ENCODE measurements around the gene TCF4. TPM values are rescaled to one million over a fixed set of nuclear protein-coding genes. Genes with fewer than 3 reads are reported as not detected.

Gene TCF4
- total RNA-seq, 1 donor from 2014 or later: 7.2 TPM

- TF ChIP-seq CTCF (conservative IDR thresholded peaks at IDR 0.05; ENCODE audit: low read depth, low read length): no peak
- no peak overlapping the region for H3K4me3 ChIP-seq (ENCODE audit: low read depth, low read length)
- DNase-seq (ENCODE audit: low read depth): no peak
Observed at GRCh38 chr18:55354795-55355194, 233.2 kb downstream of the TCF4 start.

- TF ChIP-seq CTCF (conservative IDR thresholded peaks at IDR 0.05; ENCODE audit: low read depth, low read length): no peak
- DNase-seq (ENCODE audit: low read depth): no peak
- no peak overlapping the region for H3K4me3 ChIP-seq (ENCODE audit: low read depth, low read length)
Observed at GRCh38 chr18:55353806-55354205, 234.2 kb downstream of the TCF4 start.

GRCh38 chr18:55353391-55353790, 234.6 kb downstream of the TCF4 start:
- H3K4me3 ChIP-seq (ENCODE audit: low read depth, low read length): no peak overlapping the region
- DNase-seq (ENCODE audit: low read depth): no peak
- TF ChIP-seq CTCF (conservative IDR thresholded peaks at IDR 0.05; ENCODE audit: low read depth, low read length): no peak

- DNase-seq (ENCODE audit: low read depth): no peak
- TF ChIP-seq CTCF (conservative IDR thresholded peaks at IDR 0.05; ENCODE audit: low read depth, low read length): no peak
Observed at GRCh38 chr18:55351980-55352714, 235.8 kb downstream of the TCF4 start.

GRCh38 chr18:55351241-55351691, 236.7 kb downstream of the TCF4 start:
- no peak for DNase-seq (ENCODE audit: low read depth)
- no peak for TF ChIP-seq CTCF (conservative IDR thresholded peaks at IDR 0.05; ENCODE audit: low read depth, low read length)
- H3K4me3 ChIP-seq (ENCODE audit: low read depth, low read length): no peak overlapping the region

More at GRCh38 chr18:55351980-55352714, 235.8 kb downstream of the TCF4 start:
- no peak overlapping the region for H3K4me3 ChIP-seq (ENCODE audit: low read depth, low read length)

GRCh38 chr18:55349685-55350084, 238.3 kb downstream of the TCF4 start:
- TF ChIP-seq CTCF (conservative IDR thresholded peaks at IDR 0.05; ENCODE audit: low read depth, low read length): no peak
- no peak for DNase-seq (ENCODE audit: low read depth)
- H3K4me3 ChIP-seq (ENCODE audit: low read depth, low read length): no peak overlapping the region

All from epithelial cell of proximal tubule (primary cell).